Measurements from ENCODE around the gene PBX1.
A peak's percentile ranks its signal among the peaks of the same experiment; 100 is the strongest.

The PBX1 gene

GRCh38 chr1:164765992-164766720, 207.2 kb downstream of the PBX1 start:
- no peak for TF ChIP-seq CTCF (conservative IDR thresholded peaks at IDR 0.05; ENCODE audit: low read depth)
- DNase-seq (ENCODE audit: low spot score), result no peak
- H3K27ac ChIP-seq, result no peak overlapping the region
- CTCF ChIA-PET, result interaction anchor here (0.7 kb wide), 1 partner anchor 126 kb away, joined by 3 read pairs; no protein-coding TSS in a partner anchor
- POLR2A ChIA-PET (ENCODE audit: low non-redundant PET), result no interaction called here

- no peak for TF ChIP-seq CTCF (conservative IDR thresholded peaks at IDR 0.05; ENCODE audit: low read depth)
- CTCF ChIA-PET, result no interaction called here
- H3K27ac ChIP-seq, result no peak overlapping the region
- POLR2A ChIA-PET (ENCODE audit: low non-redundant PET), result no interaction called here
- no peak for DNase-seq (ENCODE audit: low spot score)
These were observed 208.9 kb downstream of the PBX1 start for GRCh38 chr1:164767752-164768402.

GRCh38 chr1:164768619-164769018, 209.6 kb downstream of the PBX1 start:
- no peak overlapping the region for H3K27ac ChIP-seq
- ChIA-PET POLR2A (ENCODE audit: low non-redundant PET) (no interaction called here), CTCF (no interaction called here)
- no peak for TF ChIP-seq CTCF (conservative IDR thresholded peaks at IDR 0.05; ENCODE audit: low read depth)
- DNase-seq (ENCODE audit: low spot score), result no peak

- TF ChIP-seq CTCF (conservative IDR thresholded peaks at IDR 0.05; ENCODE audit: low read depth), result no peak
- POLR2A ChIA-PET (ENCODE audit: low non-redundant PET), result no interaction called here
These were observed 210.6 kb downstream of the PBX1 start for GRCh38 chr1:164769486-164770130.

GRCh38 chr1:164770131-164770529, 211.1 kb downstream of the PBX1 start:
- CTCF ChIA-PET, result no interaction called here
- POLR2A ChIA-PET (ENCODE audit: low non-redundant PET), result no interaction called here
- no peak for TF ChIP-seq CTCF (conservative IDR thresholded peaks at IDR 0.05; ENCODE audit: low read depth)
- no peak for DNase-seq (ENCODE audit: low spot score)
- no peak overlapping the region for H3K27ac ChIP-seq

More at GRCh38 chr1:164769486-164770130, 210.6 kb downstream of the PBX1 start:
- no peak for DNase-seq (ENCODE audit: low spot score)
- CTCF ChIA-PET, result no interaction called here
- no peak overlapping the region for H3K27ac ChIP-seq

- ChIA-PET POLR2A (ENCODE audit: low non-redundant PET) (no interaction called here), CTCF (interaction anchor here (2.3 kb wide), 1 partner anchor 16 kb away, joined by 12 read pairs; no protein-coding TSS in a partner anchor)
- TF ChIP-seq CTCF (conservative IDR thresholded peaks at IDR 0.05; ENCODE audit: low read depth), result no peak
- H3K27ac ChIP-seq, result peak overlapping the region; percentile 75
- no peak for DNase-seq (ENCODE audit: low spot score)
These were observed 212.1 kb downstream of the PBX1 start for GRCh38 chr1:164771041-164771618.
